Adipocyte (in vitro differentiated cells): ENCODE results near the gene HSF2.
A peak's percentile ranks its signal among the peaks of the same experiment; 100 is the strongest.

Experiments used
- DNase-seq: peaks from one replicate; pipeline ENCODE4 v3.0.0-alpha.2; 2015; ENCODE audit warnings: low read depth
- H3K27me3 ChIP-seq: replicated peaks from 2 replicates; pipeline ENCODE4 v1.7.0; 2013; ENCODE audit warnings: mild to moderate bottlenecking, low read length, moderate library complexity; ENCODE audit not compliant: control insufficient read depth, insufficient read depth
- H3K36me3 ChIP-seq: 2 replicates; pipeline ENCODE4 v1.7.0; 2013; ENCODE audit warnings: low read length, mild to moderate bottlenecking, moderate library complexity; ENCODE audit not compliant: control insufficient read depth, insufficient read depth, severe bottlenecking
- H3K4me1 ChIP-seq: 2 replicates; pipeline ENCODE4 v1.7.0; 2013; ENCODE audit warnings: mild to moderate bottlenecking, low read length, moderate library complexity; ENCODE audit not compliant: control insufficient read depth, insufficient read depth
- H3K4me3 ChIP-seq: 2 replicates; pipeline ENCODE4 v1.7.0; 2013; ENCODE audit warnings: mild to moderate bottlenecking, low read length, moderate library complexity
- H3K9ac ChIP-seq: 2 replicates; pipeline ENCODE4 v1.7.0; 2013; ENCODE audit warnings: mild to moderate bottlenecking, low read length, moderate library complexity
- H3K9me3 ChIP-seq: 2 replicates; pipeline ENCODE4 v1.7.0; 2013; ENCODE audit warnings: mild to moderate bottlenecking, low read length, moderate library complexity; ENCODE audit not compliant: control insufficient read depth

Gene HSF2

DNA sequence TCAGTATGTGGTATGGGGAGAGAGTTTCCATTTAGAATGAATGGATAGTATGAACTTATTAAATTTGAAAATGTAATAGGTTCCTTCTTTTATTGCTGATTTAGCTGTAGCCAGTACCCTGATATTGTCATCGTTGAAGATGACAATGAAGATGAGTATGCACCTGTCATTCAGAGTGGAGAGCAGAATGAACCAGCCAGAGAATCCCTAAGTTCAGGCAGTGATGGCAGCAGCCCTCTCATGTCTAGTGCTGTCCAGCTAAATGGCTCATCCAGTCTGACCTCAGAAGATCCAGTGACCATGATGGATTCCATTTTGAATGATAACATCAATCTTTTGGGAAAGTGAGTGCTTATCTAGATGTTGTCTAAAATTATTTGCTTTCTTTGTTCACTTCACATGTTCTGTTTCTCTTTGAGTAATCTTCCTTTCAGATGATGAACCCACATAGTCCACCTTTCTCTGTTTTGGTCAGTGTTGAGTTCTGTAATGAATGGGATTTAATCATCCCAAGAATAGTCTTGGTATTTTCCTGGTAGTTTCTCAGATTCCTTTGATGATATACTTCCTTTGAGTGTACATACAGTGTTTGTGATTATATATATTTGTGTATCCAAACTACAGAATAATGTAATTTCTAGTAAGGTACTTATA is 23.3 kb downstream of the HSF2 start:
- DNase-seq = no peak
- Histone ChIP-seq H3K9me3 (no peaks in the 10 kb centered on the region), H3K27me3 (no peaks in the 10 kb centered on the region), H3K4me1 (no peaks in the 10 kb centered on the region), H3K4me3 (no peak overlapping the region), H3K9ac (no peak overlapping the region), H3K36me3 (peaks cover 74% of the 10 kb centered on the region)

DNA sequence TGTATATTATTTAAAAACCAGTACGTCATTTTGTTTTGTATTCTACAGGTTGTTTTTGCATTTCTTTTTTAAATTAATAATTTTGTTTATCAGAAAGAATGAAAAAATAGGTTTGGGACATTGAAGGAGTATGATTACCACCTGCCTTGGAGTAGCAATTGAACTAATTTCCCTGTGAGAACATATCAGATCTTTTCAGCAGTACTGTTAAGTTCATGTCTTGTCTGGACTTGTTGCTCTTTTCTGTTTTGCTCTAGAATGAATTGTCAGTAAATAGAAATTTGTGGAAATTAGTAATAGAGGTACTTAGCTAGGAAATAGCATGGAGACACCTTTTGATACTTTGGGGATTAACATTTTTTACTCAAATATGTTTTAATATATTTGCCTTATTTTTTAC is 24.3 kb downstream of the HSF2 start:
- Histone ChIP-seq H3K36me3 (peaks cover 68% of the 10 kb centered on the region), H3K9ac (no peak overlapping the region), H3K4me3 (no peak overlapping the region), H3K4me1 (no peaks in the 10 kb centered on the region), H3K27me3 (no peaks in the 10 kb centered on the region), H3K9me3 (no peaks in the 10 kb centered on the region)
- no peak for DNase-seq

DNA sequence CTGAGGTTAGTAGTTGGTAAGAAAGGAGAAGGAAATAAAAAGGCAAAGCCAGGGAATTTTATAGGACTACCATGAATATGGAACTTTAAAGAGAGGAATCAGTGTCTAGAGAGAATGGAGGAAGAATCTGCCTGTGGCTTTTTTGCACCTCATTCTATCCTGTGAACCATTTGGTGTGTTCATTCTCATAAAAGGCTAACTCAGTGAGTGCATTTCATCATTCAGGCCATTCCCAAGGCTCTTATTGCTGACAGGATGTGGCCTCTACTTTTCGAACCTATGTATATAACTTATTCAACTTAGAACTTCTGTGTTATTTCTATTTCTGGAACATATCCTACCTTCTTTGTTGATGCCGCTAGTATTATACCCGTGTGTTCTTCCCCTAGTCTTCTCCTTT is 27.1 kb downstream of the HSF2 start:
- H3K27me3 ChIP-seq = no peaks in the 10 kb centered on the region
- H3K9ac ChIP-seq = no peak overlapping the region
- H3K4me3 ChIP-seq = no peak overlapping the region
- H3K9me3 ChIP-seq = no peaks in the 10 kb centered on the region
- no peaks in the 10 kb centered on the region for H3K4me1 ChIP-seq
- no peak for DNase-seq
- H3K36me3 ChIP-seq = peaks cover 51% of the 10 kb centered on the region

DNA sequence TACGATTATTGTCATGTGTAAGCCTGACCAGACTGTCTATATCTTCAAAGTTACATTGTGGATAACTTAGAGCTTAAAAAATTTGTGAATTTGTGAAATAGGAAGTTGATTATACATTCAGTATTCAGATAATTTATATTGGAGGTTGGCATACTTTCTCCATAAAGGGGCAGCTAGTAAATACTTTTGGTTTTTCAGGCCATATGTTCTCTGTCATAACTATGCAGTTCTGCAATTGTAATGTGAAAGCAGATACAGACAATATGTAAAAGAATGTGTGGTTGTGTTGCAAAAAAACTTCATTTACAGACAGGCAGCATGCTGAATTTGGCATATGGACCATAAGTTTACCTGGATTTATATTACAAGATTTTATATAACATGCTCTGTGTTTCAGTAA is 29.3 kb downstream of the HSF2 start:
- H3K36me3 ChIP-seq = peaks cover 45% of the 10 kb centered on the region
- no peak overlapping the region for H3K4me3 ChIP-seq

DNA sequence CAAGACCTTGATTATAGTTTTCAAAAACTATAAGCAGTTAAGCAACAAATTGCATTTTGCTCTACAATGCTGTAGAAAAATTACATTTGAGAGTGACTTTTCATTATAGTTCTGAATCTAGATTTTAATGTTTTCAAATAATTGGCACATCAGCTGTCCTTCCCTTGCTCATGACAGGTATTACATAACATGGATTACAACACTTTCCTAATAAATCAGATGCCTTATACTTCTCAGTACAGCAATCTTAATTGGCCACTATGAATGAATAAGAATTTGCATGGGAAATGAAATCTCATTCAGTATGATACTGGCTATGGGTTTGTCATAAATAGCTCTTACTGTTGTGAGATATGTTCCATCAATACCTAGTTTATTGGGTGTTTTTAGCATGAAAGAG is 29.9 kb downstream of the HSF2 start:
- H3K36me3 ChIP-seq = peaks cover 42% of the 10 kb centered on the region
- DNase-seq = peak; percentile 5

More for the DNA sequence above, 29.3 kb downstream of the HSF2 start:
- H3K9ac ChIP-seq = no peak overlapping the region
- no peaks in the 10 kb centered on the region for H3K4me1 ChIP-seq
- H3K27me3 ChIP-seq = no peaks in the 10 kb centered on the region
- no peaks in the 10 kb centered on the region for H3K9me3 ChIP-seq
- peak; percentile 62 for DNase-seq

DNA sequence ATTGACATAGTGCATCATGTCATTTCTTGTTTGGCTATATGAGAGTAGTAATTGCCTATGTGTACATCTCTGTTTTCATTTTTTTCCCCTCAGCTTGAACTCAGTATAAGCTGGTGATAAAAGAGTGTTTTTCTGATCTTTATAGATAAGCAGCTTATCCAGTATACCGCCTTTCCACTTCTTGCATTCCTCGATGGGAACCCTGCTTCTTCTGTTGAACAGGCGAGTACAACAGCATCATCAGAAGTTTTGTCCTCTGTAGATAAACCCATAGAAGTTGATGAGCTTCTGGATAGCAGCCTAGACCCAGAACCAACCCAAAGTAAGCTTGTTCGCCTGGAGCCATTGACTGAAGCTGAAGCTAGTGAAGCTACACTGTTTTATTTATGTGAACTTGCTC is 32.3 kb downstream of the HSF2 start:
- no peak overlapping the region for H3K4me3 ChIP-seq
- H3K9me3 ChIP-seq = no peaks in the 10 kb centered on the region
- H3K27me3 ChIP-seq = no peaks in the 10 kb centered on the region
- DNase-seq = no peak
- no peaks in the 10 kb centered on the region for H3K4me1 ChIP-seq
- H3K36me3 ChIP-seq = peaks cover 37% of the 10 kb centered on the region
- no peak overlapping the region for H3K9ac ChIP-seq

More for the DNA sequence above, 29.9 kb downstream of the HSF2 start:
- Histone ChIP-seq H3K27me3 (no peaks in the 10 kb centered on the region), H3K4me1 (no peaks in the 10 kb centered on the region), H3K4me3 (no peak overlapping the region), H3K9me3 (no peaks in the 10 kb centered on the region), H3K9ac (no peak overlapping the region)

DNA sequence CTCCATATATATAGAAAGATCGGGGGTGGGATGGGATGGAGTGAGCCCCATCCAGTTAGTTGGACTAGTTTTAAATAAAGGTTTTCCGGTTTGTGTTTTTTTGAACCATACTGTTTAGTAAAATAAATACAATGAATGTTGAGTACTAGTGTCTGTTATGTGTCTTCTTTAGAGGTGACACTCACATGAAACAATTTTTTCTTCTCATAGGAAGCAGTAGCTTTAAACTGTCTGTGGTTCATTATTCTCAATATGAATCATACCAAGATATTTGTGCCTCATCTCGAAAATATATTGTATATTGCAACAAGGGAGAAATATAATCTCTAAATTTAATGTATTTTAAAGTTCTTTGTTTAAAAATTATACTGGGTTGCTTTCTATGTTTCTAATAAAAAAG is 33.4 kb downstream of the HSF2 start:
- no peak overlapping the region for H3K4me3 ChIP-seq
- peak; percentile 27 for DNase-seq
- no peak overlapping the region for H3K9ac ChIP-seq
- peaks cover 39% of the 10 kb centered on the region for H3K36me3 ChIP-seq
- H3K4me1 ChIP-seq = no peaks in the 10 kb centered on the region
- H3K27me3 ChIP-seq = no peaks in the 10 kb centered on the region
- H3K9me3 ChIP-seq = no peaks in the 10 kb centered on the region

DNA sequence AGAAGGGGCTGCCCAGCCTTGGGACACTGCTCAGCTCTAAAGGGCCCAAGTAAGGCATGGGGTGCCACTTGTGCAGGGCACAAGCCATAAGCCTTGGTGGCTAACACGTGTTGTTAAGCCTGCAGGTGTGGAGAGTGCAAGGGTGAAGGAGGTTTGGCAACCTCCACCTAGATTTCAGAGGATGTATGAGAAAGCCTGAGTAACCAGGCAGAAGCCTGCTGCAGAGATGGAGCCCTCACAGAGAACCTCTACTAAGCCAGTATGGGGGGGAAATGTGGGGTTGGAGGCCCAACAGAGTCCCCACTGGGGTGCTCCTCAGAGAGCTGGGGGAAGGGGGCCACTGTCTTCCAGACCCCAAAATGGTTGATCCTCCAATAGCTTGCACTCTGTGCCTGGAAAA is 39.5 kb downstream of the HSF2 start:
- Histone ChIP-seq H3K36me3 (peaks cover 79% of the 10 kb centered on the region), H3K27me3 (no peaks in the 10 kb centered on the region), H3K9ac (no peak overlapping the region), H3K9me3 (no peaks in the 10 kb centered on the region), H3K4me1 (no peaks in the 10 kb centered on the region), H3K4me3 (no peak overlapping the region)
- DNase-seq = no peak

DNA sequence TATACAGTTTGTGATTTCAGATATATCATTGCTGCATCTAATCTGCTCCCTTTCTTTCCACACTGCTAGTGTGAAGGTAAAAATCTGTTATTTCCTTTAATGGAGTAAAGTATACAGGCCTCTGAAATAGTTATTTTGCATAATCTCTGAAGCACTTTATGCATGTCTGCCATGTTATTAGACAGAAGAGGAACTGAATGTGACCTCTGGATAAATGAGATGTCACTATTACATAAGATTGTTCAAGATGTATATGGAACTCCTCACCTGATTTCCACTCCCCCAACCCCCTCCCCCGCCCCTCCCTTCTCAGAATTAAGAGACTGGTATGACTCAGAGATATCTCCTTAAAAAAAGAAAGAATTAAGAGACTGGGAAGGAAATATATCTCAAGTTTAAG is 45.8 kb downstream of the HSF2 start:
- DNase-seq = no peak
- Histone ChIP-seq H3K4me3 (no peak overlapping the region), H3K9me3 (no peaks in the 10 kb centered on the region), H3K4me1 (no peaks in the 10 kb centered on the region), H3K36me3 (peaks cover 90% of the 10 kb centered on the region), H3K27me3 (no peaks in the 10 kb centered on the region), H3K9ac (no peak overlapping the region)

DNA sequence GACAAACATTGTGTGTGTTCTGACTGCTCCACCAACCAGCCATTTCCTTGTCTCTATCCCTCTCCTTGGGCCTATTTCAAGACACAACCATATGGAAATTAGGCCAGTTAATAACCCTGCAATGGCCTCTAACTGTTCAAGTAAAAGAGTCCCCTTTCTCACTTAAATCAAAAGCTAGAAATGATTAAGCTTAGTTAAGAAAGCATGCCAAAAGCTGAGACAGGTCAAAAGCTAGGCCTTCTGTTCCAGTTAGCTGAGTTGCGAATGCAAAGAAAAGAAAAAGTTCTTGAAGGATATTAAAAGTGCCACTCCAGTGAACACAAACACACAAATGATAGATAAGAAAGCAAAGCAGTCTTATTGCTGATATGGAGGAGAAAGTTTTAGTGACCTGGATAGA is 49.6 kb downstream of the HSF2 start:
- H3K4me3 ChIP-seq = no peak overlapping the region
- no peak overlapping the region for H3K9ac ChIP-seq
- peaks cover 93% of the 10 kb centered on the region for H3K36me3 ChIP-seq
- no peaks in the 10 kb centered on the region for H3K27me3 ChIP-seq
- no peaks in the 10 kb centered on the region for H3K4me1 ChIP-seq
- no peaks in the 10 kb centered on the region for H3K9me3 ChIP-seq
- no peak for DNase-seq

DNA sequence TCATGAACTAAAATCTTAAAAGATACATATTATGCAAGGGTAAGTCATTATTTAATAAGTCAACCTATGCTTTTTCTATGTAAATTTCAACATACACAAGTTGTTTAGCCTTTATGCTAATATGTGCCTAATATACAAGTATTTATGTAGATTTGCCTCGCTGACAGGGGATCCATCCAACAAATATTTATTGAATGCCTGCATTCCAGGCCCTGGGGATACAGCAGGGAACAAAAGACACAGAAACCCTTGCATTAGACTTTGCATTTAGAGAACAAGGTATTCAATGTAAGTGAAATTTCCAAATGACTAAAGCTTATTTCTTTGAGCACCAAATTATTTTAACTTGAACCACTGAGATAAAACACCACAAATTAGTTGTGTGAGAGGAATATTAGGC is 53.1 kb downstream of the HSF2 start:
- Histone ChIP-seq H3K9ac (no peak overlapping the region), H3K4me1 (peaks cover 7% of the 10 kb centered on the region), H3K36me3 (peaks cover 99% of the 10 kb centered on the region), H3K9me3 (no peaks in the 10 kb centered on the region), H3K27me3 (no peaks in the 10 kb centered on the region), H3K4me3 (no peak overlapping the region)
- DNase-seq = no peak

DNA sequence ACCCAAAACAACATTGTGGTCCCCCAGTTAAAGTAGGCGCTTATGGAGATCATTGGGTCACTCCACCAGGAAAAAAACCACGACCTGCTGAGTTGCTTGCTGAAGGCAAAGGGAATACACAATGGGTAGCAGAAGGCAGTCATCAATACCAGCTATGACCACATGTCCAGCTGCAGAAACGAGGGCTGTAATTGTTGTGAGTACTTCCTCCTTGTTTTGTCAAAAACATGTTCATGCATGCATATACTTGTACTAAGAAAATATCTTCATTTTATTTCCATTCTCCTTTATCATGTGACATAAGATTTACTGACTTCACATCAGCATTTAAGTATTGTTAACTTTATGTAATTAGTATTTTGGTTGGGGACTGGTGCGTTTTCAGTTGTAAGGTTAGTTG is 55.2 kb downstream of the HSF2 start:
- H3K9ac ChIP-seq = no peak overlapping the region
- H3K4me1 ChIP-seq = peaks cover 20% of the 10 kb centered on the region
- no peak for DNase-seq
- no peak overlapping the region for H3K4me3 ChIP-seq
- no peaks in the 10 kb centered on the region for H3K27me3 ChIP-seq
- no peaks in the 10 kb centered on the region for H3K9me3 ChIP-seq
- peaks cover 87% of the 10 kb centered on the region for H3K36me3 ChIP-seq
